HG02798 (cell line): ENCODE results near the gene GATAD2A.

Experiments
- ATAC-seq: cut with Tn5 transposase; IDR thresholded peaks from one replicate; pipeline ENCODE4 v1.9.1; 2021; ENCODE audit warnings: mild to moderate bottlenecking; ENCODE audit not compliant: unreplicated experiment, poor library complexity

GATAD2A gene

DNA sequence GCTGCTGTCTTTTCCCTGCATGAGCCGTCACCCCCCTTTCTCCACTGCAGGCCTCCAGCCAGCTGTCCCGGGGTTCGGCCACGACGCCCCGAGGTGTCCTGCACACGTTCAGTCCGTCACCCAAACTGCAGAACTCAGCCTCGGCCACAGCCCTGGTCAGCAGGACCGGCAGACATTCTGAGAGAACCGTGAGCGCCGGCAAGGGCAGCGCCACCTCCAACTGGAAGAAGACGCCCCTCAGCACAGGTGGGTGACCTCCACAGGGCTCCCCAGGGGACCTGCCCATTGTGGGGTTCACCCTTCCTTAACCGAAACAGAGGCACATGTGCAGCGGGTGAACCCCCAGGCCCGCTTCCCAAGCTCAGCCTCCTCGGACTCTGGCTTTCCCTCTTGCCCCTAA lies 96.8 kb downstream of the GATAD2A start:
- no peak for ATAC-seq

GRCh38 chr19:19502808-19503602 lies 97.5 kb downstream of the GATAD2A start:
- ATAC-seq, result no peak

GRCh38 chr19:19504754-19505668 lies 99.5 kb downstream of the GATAD2A start:
- no peak for ATAC-seq

- ATAC-seq, result no peak
Measured at GRCh38 chr19:19505669-19506326, 100.3 kb downstream of the GATAD2A start.

GRCh38 chr19:19506592-19506991 lies 101.1 kb downstream of the GATAD2A start:
- no peak for ATAC-seq

- ATAC-seq, result no peak
Measured at GRCh38 chr19:19507354-19507753, 101.9 kb downstream of the GATAD2A start.

DNA sequence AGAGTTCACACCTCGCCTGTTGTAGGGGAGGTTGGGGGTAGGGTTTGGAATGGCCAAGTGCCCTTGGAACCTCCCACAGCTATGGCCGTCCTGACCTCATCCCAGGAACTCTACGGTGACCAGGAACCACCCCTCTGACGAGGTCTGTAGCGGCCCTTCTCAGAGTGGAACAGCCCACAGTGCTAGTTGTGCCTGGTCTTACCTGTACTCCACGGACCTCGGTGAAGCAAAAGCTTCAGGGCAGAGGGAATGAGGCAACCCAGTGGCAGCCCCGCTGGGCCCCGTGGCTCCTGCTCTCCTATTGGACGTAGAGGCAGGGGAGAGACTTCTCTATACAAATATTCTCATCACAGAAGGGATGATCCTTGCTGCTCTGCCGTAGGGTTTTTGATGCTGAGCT lies 102.7 kb downstream of the GATAD2A start:
- ATAC-seq, result no peak

GRCh38 chr19:19510432-19510831 lies 105.0 kb downstream of the GATAD2A start:
- ATAC-seq, result no peak

- no peak for ATAC-seq
Measured at GRCh38 chr19:19513682-19514081, 108.2 kb downstream of the GATAD2A start.

DNA sequence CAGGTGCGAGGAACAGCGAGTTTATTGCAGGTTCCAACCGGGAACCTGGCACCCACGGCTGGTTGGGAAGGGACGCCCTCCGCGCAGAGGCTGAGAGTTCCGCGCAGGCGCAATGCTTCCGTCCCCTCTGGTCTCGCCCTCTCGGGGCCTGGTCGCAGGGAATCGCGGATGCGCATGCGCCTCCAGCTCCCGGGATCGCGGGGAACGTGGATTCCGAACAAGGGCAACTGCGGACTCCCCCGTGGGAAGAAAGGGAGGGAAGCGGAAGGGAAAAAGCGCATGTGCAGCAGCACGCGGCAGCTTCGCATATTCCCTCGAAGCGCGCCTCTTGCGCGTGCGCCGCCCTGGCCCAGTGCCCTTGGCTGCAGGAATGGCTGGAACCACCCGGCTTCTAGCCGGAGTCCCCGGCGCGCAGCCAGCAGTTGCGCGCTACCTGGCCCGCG lies 108.8 kb downstream of the GATAD2A start:
- ATAC-seq, result no peak

DNA sequence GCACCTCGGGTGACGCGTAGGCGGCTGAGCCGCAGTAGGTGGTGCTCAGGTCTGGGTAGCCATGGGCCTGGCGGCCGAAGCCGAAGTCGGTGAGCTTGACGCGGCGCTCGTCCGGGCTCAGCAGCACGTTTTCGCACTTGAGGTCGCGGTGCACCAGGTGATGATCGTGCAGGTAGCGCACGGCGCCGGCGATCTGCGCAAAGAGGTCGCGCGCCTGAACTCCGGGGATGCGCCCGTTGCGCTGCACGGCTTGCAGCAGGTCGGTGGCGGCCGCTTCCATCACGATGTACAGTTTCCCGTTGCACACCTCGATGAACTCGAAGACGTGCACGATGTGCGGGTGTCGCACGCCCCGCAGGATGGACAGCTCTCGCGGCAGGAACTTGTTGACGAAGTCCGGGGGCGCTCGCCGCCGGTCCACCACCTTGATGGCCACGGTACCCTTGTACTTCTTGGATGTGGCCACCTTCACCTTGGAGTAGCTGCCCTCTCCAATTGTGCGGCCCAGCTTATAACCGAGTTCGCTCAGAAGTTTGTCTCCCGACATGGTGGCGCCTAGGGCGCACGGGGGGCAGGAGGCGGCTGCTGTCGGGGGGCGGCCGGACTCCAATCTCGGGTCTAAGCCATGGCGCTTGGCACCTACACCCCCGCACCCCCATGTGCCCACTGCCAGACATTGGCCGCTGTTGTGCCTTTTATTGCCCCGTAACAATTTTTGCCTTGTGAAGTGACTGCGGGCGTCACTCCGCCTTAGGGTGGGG lies 109.6 kb downstream of the GATAD2A start, which contains the start of gene TSSK6:
TSS of gene TSSK6 (minus strand) at position 668 of the 761 bp plus-strand sequence. CDS start at position 547, 121 bp downstream.
- no peak for ATAC-seq

GRCh38 chr19:19515642-19516519 lies 110.4 kb downstream of the GATAD2A start, which contains the start of gene NDUFA13:
Gene NDUFA13 (plus strand): TSS chr19:19516225. CDS start chr19:19516239, 14 bp downstream.
- peak; percentile 93 for ATAC-seq

DNA sequence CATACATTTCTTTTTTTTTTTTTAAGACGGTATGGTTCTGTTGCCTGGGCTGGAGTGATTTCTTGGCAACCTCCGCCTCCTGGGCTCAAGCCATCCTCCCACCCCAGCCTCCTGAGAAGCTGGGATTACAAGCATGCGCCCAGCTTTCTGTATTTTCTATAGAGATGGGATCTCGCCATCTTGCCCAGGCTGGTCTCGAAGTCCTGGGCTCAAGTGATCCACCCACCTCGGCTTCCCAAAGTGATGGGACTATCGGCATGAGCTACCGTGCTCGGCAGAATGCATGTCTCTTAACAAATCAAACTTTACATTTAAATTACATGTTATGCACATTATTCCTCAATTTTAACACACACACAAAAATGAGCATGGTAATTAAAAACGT lies 111.8 kb downstream of the GATAD2A start:
- ATAC-seq, result no peak

GRCh38 chr19:19520989-19521388 lies 115.5 kb downstream of the GATAD2A start:
- ATAC-seq, result no peak

- ATAC-seq, result no peak
Measured at GRCh38 chr19:19523177-19523576, 117.7 kb downstream of the GATAD2A start.

DNA sequence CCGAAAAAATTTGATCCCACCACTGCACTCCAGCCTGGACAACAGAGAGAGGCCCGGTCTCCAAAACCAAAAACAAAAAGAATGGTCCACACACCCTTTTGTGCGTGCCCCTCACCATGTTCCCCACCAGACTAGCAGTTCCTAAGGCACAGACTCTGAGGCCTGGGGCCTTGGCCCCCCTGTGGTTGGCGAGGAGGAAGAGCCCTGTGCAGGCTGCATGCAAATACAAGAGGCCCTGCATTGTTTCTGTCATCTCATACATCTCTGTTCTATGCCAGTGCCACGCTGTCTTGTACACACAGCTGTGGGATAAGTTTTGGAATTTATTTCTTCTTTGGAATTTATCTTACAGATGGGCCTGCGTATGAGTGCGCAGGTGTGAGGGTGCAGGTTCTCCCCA lies 118.6 kb downstream of the GATAD2A start:
- peak; percentile 54 for ATAC-seq

DNA sequence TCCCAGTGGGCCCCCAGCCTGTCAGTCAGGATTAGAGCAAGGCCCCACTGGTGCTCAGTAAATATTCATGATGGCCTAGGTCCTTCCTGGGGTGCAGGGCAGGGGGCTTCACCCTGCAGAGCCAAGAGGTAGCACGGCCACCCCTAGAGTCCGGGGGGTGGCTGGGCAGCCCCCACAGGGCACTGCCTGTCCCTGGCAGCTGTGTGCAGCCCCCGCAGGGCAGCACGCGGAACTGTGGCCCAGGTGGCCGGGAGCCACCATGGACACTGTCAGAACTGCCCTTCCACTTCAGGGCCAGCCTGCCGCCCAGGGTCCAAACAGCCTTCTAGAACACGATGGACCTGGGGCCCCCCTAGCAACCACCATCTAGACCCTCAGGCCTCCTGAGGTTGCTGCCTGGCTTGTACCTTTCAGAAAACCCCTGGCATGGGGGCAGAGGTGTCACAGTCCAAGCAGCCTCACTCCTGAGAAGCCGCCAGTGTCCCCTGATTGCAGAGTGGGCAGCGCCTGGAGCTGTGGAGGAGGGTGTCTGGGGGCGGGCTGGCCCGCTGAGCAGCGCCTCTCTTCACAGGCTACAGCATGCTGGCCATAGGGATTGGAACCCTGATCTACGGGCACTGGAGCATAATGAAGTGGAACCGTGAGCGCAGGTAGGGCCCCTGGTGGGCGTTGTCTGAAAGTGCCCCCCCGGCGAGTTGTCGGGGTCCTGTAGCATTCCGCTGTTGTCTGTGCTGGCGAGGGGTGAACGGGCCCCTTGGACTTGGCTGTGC lies 120.3 kb downstream of the GATAD2A start:
- ATAC-seq, result no peak
